Measurements from ENCODE around the gene PRDX2.

- TF ChIP-seq POLR2A (IDR thresholded peaks at IDR 0.05) (no peak), CTCF (IDR thresholded peaks at IDR 0.05) (no peak), POLR2AphosphoS5 (IDR thresholded peaks at IDR 0.05) (no peak), EP300 (IDR thresholded peaks at IDR 0.05) (no peak)
Measured at GRCh38 chr19:12788682-12789097, 12.9 kb downstream of the PRDX2 start.
